C4-2B (cell line): ENCODE data around the gene MARCHF2.
"Not testable (repeated sequence)": the region's sequence is repeated elsewhere in the genome, so short reads cannot be mapped to it uniquely, and the experiment has no call there.

Experiments used
- H3K27ac ChIP-seq: fragments of 450-650 bp; 2 replicates; pipeline ENCODE4 v1.5.1; 2017
- CTCF ChIP-seq: fragments of 450-650 bp; conservative IDR thresholded peaks from 2 replicates; pipeline ENCODE4 v1.5.1; 2017; ENCODE audit warnings: mild to moderate bottlenecking
- ZFX ChIP-seq: fragments of 450-650 bp; IDR thresholded peaks from 2 replicates; pipeline ENCODE4 v1.6.1; 2017

Gene MARCHF2

GRCh38 chr19:8398311-8398771, 14.8 kb upstream of the MARCHF2 start:
- no peak for TF ChIP-seq CTCF
- no peak for TF ChIP-seq ZFX
- H3K27ac ChIP-seq: no peak overlapping the region

- TF ChIP-seq ZFX: no peak
- TF ChIP-seq CTCF: no peak
- H3K27ac ChIP-seq: no peak overlapping the region
Measured at GRCh38 chr19:8399681-8400188, 13.4 kb upstream of the MARCHF2 start.

- H3K27ac ChIP-seq: no peak overlapping the region
- no peak for TF ChIP-seq ZFX
- no peak for TF ChIP-seq CTCF
Measured at GRCh38 chr19:8401981-8402411, 11.1 kb upstream of the MARCHF2 start.

- no peak overlapping the region for H3K27ac ChIP-seq
- no peak for TF ChIP-seq ZFX
- no peak for TF ChIP-seq CTCF
Measured at GRCh38 chr19:8403098-8403819, 9.8 kb upstream of the MARCHF2 start.

- no peak for TF ChIP-seq CTCF
- no peak for TF ChIP-seq ZFX
- H3K27ac ChIP-seq: no peak overlapping the region
Measured at GRCh38 chr19:8403820-8404109, 9.3 kb upstream of the MARCHF2 start.

- TF ChIP-seq ZFX (no peak), CTCF (no peak)
- H3K27ac ChIP-seq: no peak overlapping the region
Measured at GRCh38 chr19:8404391-8405151, 8.5 kb upstream of the MARCHF2 start.

GRCh38 chr19:8410718-8411117, 2.4 kb upstream of the MARCHF2 start:
- H3K27ac ChIP-seq: not testable (repeated sequence)
